Activated naive CD8-positive, alpha-beta T cell treated with anti-CD3 and anti-CD28 coated beads for 36 hours (primary cell): ENCODE measurements around the gene HOXB3. TPM values are rescaled to one million over a fixed set of nuclear protein-coding genes. Genes with fewer than 3 reads are reported as not detected.

Experiments used
- DNase-seq: peaks from one replicate; pipeline ENCODE4 v3.0.0; 2021
- H3K27ac Mint-ChIP-seq: one replicate; pipeline ENCODE4 v1.8.0; 2022; ENCODE audit warnings: mild to moderate bottlenecking, moderate library complexity, mixed read lengths
- H3K27me3 Mint-ChIP-seq: one replicate; pipeline ENCODE4 v1.8.0; 2022; ENCODE audit warnings: mild to moderate bottlenecking, mixed read lengths
- H3K36me3 Mint-ChIP-seq: one replicate; pipeline ENCODE4 v1.8.0; 2021; ENCODE audit warnings: mild to moderate bottlenecking, mixed read lengths
- H3K4me1 Mint-ChIP-seq: one replicate; pipeline ENCODE4 v1.8.0; 2021; ENCODE audit warnings: mixed read lengths
- H3K4me3 Mint-ChIP-seq: one replicate; pipeline ENCODE4 v1.8.0; 2022; ENCODE audit warnings: mild to moderate bottlenecking, moderate library complexity, mixed read lengths
- H3K9me3 Mint-ChIP-seq: one replicate; pipeline ENCODE4 v1.8.0; 2022; ENCODE audit warnings: mixed read lengths
- total RNA-seq, 2 experiments: library from RNA; stranded (reverse); gene quantifications; one replicate each; pipeline ENCODE4 v1.2.3, GENCODE V29; 2021

The HOXB3 gene
- total RNA-seq, 2 experiments from 2014 or later = 1.4 to 2.0 TPM

DNA sequence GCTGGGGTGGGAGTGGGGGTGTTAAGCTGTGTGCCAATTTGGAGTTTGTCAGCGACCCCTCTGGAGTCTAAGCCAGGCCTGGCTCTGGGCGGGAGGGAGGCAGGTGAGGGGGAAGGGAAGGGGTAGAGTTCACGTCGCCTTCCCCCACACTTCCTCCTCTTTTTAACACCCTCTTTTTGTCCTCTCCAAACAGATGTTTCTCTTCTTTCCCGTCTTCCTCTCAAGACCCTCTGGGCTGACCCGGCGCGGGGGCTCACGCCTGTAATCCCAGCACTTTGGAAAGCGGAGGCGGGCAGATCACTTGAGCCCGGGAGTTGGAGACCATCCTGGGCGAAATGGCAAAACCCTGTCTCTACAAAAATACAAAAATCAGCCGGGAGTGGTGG lies 62.5 kb downstream of the HOXB3 start:
- Mint-ChIP-seq H3K27me3 (peaks cover 51% of the 10 kb centered on the region), H3K9me3 (no peaks in the 10 kb centered on the region), H3K4me3 (no peak overlapping the region), H3K4me1 (peaks cover 4% of the 10 kb centered on the region), H3K36me3 (no peaks in the 10 kb centered on the region), H3K27ac (no peak overlapping the region)
- no peak for DNase-seq

DNA sequence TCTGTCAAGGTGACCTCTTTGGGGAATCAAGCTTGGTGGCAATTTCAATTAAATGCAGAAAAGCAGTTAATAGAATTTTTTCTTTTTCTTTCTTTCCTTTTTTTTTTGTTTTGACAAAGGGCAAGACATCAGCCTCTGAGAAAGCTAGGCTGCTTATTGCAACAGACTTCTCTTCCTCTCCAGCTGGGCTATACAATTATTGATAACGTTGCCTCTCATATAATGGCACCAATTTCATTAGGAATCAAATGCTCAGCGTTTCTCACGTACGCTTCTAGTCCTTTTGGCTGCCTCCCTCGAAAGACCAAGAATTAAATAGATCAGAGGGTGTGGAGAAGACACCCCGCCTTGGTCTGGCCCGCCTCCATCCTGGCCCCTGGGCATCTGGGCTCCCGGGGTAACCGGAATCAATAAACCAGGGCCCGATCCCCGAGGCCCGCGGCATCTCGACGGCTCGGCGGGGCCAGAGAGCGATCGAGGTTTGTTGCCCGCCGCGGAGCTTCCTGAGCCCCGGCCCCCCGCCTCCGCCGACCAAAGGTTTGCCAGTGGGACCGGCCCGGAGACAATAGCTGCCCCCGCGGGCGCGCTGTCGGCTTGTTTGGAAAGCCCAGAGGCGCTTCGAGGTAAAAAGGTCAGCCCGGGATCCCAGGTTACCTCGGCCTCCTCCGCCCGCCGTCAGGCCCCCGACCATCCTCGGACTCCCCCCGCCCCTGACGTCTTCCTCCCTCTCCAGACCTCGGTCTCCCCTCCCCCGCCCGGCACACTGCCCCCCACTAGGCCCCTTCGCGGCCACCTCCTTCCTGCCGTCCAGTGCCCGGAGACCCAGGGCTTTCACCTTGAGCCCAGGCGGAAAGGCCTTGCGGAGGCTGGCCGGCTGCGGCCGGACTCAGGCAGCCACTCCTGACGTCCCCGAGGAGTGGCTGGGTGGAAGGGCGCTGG lies 63.2 kb downstream of the HOXB3 start:
- Mint-ChIP-seq H3K36me3 (no peaks in the 10 kb centered on the region), H3K4me3 (no peak overlapping the region), H3K27me3 (peaks cover 57% of the 10 kb centered on the region), H3K4me1 (peaks cover 4% of the 10 kb centered on the region), H3K9me3 (no peaks in the 10 kb centered on the region), H3K27ac (no peak overlapping the region)
- DNase-seq = no peak

GRCh38 chr17:48523010-48523409 lies 67.0 kb downstream of the HOXB3 start:
- peaks cover 73% of the 10 kb centered on the region for H3K27me3 Mint-ChIP-seq
- H3K36me3 Mint-ChIP-seq = no peaks in the 10 kb centered on the region
- DNase-seq = no peak
- H3K4me1 Mint-ChIP-seq = no peaks in the 10 kb centered on the region
- H3K4me3 Mint-ChIP-seq = no peak overlapping the region
- H3K27ac Mint-ChIP-seq = no peak overlapping the region
- no peaks in the 10 kb centered on the region for H3K9me3 Mint-ChIP-seq

DNA sequence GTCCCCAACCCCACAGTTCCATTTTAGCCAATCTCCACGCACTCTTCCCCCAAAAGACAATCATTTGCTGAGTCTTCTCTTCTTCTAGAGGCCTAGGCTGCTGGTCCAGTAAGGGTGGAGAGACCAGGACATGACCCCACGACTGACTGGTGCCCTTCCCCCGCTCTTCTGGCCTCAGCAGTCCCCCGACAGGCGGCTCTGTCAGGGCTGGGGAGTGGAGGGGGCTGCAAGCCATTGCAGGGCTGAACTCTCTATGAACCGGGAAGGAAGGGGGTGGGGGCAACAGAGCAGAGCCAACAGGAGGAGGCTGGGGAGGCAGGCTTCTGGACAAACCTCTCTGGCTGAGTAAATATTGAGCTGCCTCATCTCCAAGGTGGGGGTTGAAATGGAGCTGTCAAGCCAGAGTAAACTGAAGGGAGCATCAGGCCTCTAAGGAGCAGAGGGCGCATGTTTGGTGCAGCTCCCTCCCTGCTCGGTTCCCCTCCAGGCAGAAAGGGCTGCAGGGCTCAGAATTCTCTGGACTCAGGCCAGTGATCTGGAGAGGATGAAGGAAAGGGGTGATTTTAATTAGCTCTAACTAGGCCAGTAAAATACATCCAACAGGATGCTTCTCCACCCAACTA lies 67.9 kb downstream of the HOXB3 start:
- no peaks in the 10 kb centered on the region for H3K4me1 Mint-ChIP-seq
- peaks cover 76% of the 10 kb centered on the region for H3K27me3 Mint-ChIP-seq
- no peaks in the 10 kb centered on the region for H3K36me3 Mint-ChIP-seq
- DNase-seq = no peak
- no peaks in the 10 kb centered on the region for H3K9me3 Mint-ChIP-seq
- H3K4me3 Mint-ChIP-seq = no peak overlapping the region
- no peak overlapping the region for H3K27ac Mint-ChIP-seq

GRCh38 chr17:48520631-48521079 lies 69.4 kb downstream of the HOXB3 start:
- Mint-ChIP-seq H3K27me3 (peaks cover 74% of the 10 kb centered on the region), H3K4me3 (no peak overlapping the region), H3K27ac (no peak overlapping the region), H3K9me3 (no peaks in the 10 kb centered on the region), H3K36me3 (no peaks in the 10 kb centered on the region), H3K4me1 (no peaks in the 10 kb centered on the region)
- no peak for DNase-seq

DNA sequence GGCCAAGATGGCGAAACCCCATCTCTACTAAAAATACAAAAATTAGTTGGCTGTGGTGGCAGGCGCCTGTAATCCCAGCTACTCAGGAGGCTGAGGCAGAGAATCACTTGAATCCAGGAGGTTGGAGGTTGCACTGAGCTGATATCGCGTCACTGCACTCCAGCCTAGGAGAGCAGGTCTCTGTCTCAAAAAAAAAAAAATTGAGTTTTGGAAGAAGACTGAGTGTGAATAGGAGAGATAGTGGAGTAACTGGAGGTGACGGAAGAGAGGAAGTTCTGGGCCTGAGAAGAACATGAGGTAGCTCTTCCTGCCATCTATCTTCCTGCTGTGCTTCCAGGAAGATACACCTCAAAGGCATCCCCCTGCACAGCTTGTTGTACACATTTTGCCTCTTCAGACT lies 70.6 kb downstream of the HOXB3 start:
- no peak overlapping the region for H3K27ac Mint-ChIP-seq
- peaks cover under 1% of the 10 kb centered on the region for H3K4me1 Mint-ChIP-seq
- DNase-seq = no peak
- peaks cover 71% of the 10 kb centered on the region for H3K27me3 Mint-ChIP-seq
- H3K36me3 Mint-ChIP-seq = no peaks in the 10 kb centered on the region
- no peak overlapping the region for H3K4me3 Mint-ChIP-seq
- H3K9me3 Mint-ChIP-seq = no peaks in the 10 kb centered on the region

GRCh38 chr17:48517478-48517877 lies 72.6 kb downstream of the HOXB3 start:
- Mint-ChIP-seq H3K4me1 (peaks cover 19% of the 10 kb centered on the region), H3K36me3 (peaks cover 5% of the 10 kb centered on the region), H3K9me3 (no peaks in the 10 kb centered on the region), H3K4me3 (no peak overlapping the region), H3K27me3 (peaks cover 55% of the 10 kb centered on the region), H3K27ac (no peak overlapping the region)
- no peak for DNase-seq

- Mint-ChIP-seq H3K4me1 (peaks cover 28% of the 10 kb centered on the region), H3K9me3 (no peaks in the 10 kb centered on the region), H3K27me3 (peaks cover 45% of the 10 kb centered on the region), H3K27ac (no peak overlapping the region), H3K4me3 (no peak overlapping the region), H3K36me3 (peaks cover 5% of the 10 kb centered on the region)
- DNase-seq = no peak
Observed at GRCh38 chr17:48515925-48516900, 73.8 kb downstream of the HOXB3 start.

DNA sequence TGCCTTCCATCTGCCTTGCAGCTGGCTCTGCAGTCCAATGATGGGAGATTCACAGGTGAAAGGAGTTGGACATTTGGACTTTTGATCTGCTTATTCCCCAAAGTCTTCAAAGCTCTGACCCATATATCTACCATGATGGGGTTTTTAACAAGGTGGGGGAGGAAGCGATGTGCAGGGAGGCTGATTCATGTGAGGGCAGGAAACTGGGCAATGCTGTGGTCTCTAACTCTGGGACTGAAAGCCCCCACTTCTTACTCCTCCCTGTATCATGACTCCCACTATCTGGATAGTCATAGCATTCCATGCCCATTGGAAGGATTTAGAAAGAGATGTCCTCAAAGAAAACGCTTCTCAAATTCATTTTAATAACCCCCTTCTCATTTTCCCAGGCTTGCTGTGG lies 75.6 kb downstream of the HOXB3 start:
- no peak overlapping the region for H3K27ac Mint-ChIP-seq
- no peaks in the 10 kb centered on the region for H3K9me3 Mint-ChIP-seq
- H3K27me3 Mint-ChIP-seq = peaks cover 29% of the 10 kb centered on the region
- peaks cover 37% of the 10 kb centered on the region for H3K4me1 Mint-ChIP-seq
- peaks cover 5% of the 10 kb centered on the region for H3K36me3 Mint-ChIP-seq
- no peak overlapping the region for H3K4me3 Mint-ChIP-seq
- DNase-seq = no peak

- no peak overlapping the region for H3K4me3 Mint-ChIP-seq
- no peak for DNase-seq
- H3K27me3 Mint-ChIP-seq = peaks cover 27% of the 10 kb centered on the region
- peak overlapping the region; percentile 78 for H3K27ac Mint-ChIP-seq
- H3K9me3 Mint-ChIP-seq = no peaks in the 10 kb centered on the region
- H3K36me3 Mint-ChIP-seq = peaks cover 5% of the 10 kb centered on the region
- peaks cover 37% of the 10 kb centered on the region for H3K4me1 Mint-ChIP-seq
Observed at GRCh38 chr17:48513666-48514455, 76.2 kb downstream of the HOXB3 start.

GRCh38 chr17:48513097-48513496 lies 76.9 kb downstream of the HOXB3 start:
- Mint-ChIP-seq H3K36me3 (peaks cover 5% of the 10 kb centered on the region), H3K4me3 (peak overlapping the region; percentile 58), H3K4me1 (peaks cover 37% of the 10 kb centered on the region), H3K9me3 (no peaks in the 10 kb centered on the region), H3K27ac (peak overlapping the region; percentile 78), H3K27me3 (peaks cover 35% of the 10 kb centered on the region)
- peak; percentile 24 for DNase-seq

DNA sequence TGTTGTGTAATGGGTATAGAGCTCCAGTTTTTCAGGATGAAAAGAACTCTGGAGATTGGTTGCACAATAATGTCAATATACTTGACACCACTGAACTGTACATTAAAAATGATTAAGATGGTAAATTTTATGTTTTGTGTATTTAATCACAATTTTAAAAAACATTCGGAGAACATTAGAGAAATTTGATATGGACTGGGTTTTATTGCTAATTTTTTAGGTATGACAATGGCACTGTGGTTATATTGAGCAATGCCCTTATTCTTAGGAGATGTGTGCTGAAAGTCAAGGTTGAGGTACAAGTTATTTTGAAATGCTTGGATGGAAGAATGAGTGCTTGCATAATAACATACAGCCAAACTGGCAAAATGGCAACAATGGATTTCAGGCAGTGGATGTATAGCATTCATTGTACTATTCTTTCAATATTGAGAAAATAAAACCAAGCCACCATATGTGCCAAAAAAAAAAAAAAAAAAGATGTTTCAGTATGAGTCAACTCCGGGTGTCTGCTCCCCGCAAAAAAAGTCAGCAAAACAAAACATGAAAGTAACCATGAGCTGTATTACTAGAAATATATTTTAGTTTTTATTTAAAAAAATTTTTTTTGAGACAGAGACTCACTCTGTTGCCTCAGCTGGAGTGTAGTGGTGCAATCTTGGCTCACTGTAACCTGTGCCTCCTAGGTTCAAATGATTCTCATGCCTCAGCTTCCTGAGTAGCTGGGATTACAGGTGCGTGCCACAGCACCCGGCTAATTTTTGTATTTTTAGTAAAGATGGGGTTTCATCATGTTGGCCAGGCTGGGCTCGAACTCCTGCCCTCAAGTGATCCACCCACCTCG lies 79.1 kb downstream of the HOXB3 start:
- Mint-ChIP-seq H3K4me3 (peak overlapping the region; percentile 16), H3K36me3 (peaks cover 5% of the 10 kb centered on the region), H3K27me3 (peaks cover 25% of the 10 kb centered on the region), H3K9me3 (no peaks in the 10 kb centered on the region), H3K27ac (peak overlapping the region; percentile 81), H3K4me1 (peaks cover 43% of the 10 kb centered on the region)
- peak; percentile 18 for DNase-seq

DNA sequence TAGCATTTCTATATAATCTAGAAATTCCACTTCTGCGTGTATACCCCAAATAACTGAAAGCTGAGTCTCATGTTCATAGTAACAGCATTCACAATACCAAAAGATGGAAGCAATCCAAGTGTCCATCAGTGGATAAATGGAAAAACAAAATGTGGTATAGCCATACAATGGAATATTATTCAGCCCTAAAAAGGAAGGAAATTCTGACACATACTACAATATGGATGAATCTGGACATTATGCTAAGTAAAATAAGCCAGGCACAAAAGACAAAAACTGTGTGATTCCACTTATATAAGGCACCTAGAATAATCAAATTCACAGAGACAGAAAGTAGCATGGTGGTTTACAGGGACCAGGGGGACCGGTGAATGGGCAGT lies 79.7 kb downstream of the HOXB3 start:
- Mint-ChIP-seq H3K27ac (no peak overlapping the region), H3K27me3 (peaks cover 20% of the 10 kb centered on the region), H3K4me1 (peaks cover 49% of the 10 kb centered on the region), H3K4me3 (no peak overlapping the region), H3K9me3 (no peaks in the 10 kb centered on the region), H3K36me3 (peaks cover 5% of the 10 kb centered on the region)
- no peak for DNase-seq
